Measurements from ENCODE around the gene PTPRD. TPM values are rescaled to one million over a fixed set of nuclear protein-coding genes. Genes with fewer than 3 reads are reported as not detected.

The PTPRD gene
- total RNA-seq, 1 donor from 2014 or later = 136 TPM

GRCh38 chr9:8816361-8816760 is 1796.4 kb downstream of the PTPRD start:
- DNase-seq (ENCODE audit: low spot score) = peak; percentile 71
- Histone ChIP-seq H3K9me3 (ENCODE audit: low read depth) (no peaks in the 10 kb centered on the region), H3K27me3 (no peaks in the 10 kb centered on the region), H3K4me1 (peaks cover 31% of the 10 kb centered on the region), H3K36me3 (no peaks in the 10 kb centered on the region), H3K27ac (peak overlapping the region; percentile 40), H3K9ac (no peak overlapping the region), H3K4me3 (peak overlapping the region; percentile 13), H3K4me2 (peak overlapping the region; percentile 61), H4K20me1 (ENCODE audit: low read depth) (peaks cover 16% of the 10 kb centered on the region), H3K79me2 (ENCODE audit: low read depth) (peaks cover 76% of the 10 kb centered on the region), H3F3A (ENCODE audit: low read depth) (peaks cover 19% of the 10 kb centered on the region), H2AFZ (replicated peaks) (no peak overlapping the region)
- peaks cover 2% of the 10 kb centered on the region for H3K27me3 Mint-ChIP-seq (ENCODE audit: insufficient read depth, low read depth)
- H3K4me1 Mint-ChIP-seq = peaks cover 62% of the 10 kb centered on the region
- H3K9me3 Mint-ChIP-seq = peaks cover 3% of the 10 kb centered on the region
- peak overlapping the region; percentile 80 for H3K27ac Mint-ChIP-seq
- no peak for TF ChIP-seq EZH2phosphoT487 (IDR thresholded peaks at IDR 0.05)
- TF ChIP-seq, protein P1, sequence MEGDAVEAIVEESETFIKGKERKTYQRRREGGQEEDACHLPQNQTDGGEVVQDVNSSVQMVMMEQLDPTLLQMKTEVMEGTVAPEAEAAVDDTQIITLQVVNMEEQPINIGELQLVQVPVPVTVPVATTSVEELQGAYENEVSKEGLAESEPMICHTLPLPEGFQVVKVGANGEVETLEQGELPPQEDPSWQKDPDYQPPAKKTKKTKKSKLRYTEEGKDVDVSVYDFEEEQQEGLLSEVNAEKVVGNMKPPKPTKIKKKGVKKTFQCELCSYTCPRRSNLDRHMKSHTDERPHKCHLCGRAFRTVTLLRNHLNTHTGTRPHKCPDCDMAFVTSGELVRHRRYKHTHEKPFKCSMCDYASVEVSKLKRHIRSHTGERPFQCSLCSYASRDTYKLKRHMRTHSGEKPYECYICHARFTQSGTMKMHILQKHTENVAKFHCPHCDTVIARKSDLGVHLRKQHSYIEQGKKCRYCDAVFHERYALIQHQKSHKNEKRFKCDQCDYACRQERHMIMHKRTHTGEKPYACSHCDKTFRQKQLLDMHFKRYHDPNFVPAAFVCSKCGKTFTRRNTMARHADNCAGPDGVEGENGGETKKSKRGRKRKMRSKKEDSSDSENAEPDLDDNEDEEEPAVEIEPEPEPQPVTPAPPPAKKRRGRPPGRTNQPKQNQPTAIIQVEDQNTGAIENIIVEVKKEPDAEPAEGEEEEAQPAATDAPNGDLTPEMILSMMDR (IDR thresholded peaks at IDR 0.05) = no peak
- TF ChIP-seq EZH2 (IDR thresholded peaks at IDR 0.05) = no peak
- peak overlapping the region; percentile 9 for H3K4me3 Mint-ChIP-seq
- H3K36me3 Mint-ChIP-seq = peaks cover 18% of the 10 kb centered on the region

GRCh38 chr9:8815931-8816330 is 1796.9 kb downstream of the PTPRD start:
- peaks cover 58% of the 10 kb centered on the region for H3K4me1 Mint-ChIP-seq
- Histone ChIP-seq H3K4me2 (peak overlapping the region; percentile 61), H3K4me1 (peaks cover 31% of the 10 kb centered on the region), H3K27ac (peak overlapping the region; percentile 40), H3K36me3 (no peaks in the 10 kb centered on the region), H4K20me1 (ENCODE audit: low read depth) (peaks cover 16% of the 10 kb centered on the region), H3F3A (ENCODE audit: low read depth) (peaks cover 19% of the 10 kb centered on the region), H3K9ac (no peak overlapping the region), H3K27me3 (no peaks in the 10 kb centered on the region), H3K79me2 (ENCODE audit: low read depth) (peaks cover 72% of the 10 kb centered on the region), H3K9me3 (ENCODE audit: low read depth) (no peaks in the 10 kb centered on the region), H3K4me3 (peak overlapping the region; percentile 13), H2AFZ (replicated peaks) (no peak overlapping the region)
- DNase-seq (ENCODE audit: low spot score) = peak; percentile 34
- no peaks in the 10 kb centered on the region for H3K27me3 Mint-ChIP-seq (ENCODE audit: insufficient read depth, low read depth)
- peaks cover 19% of the 10 kb centered on the region for H3K36me3 Mint-ChIP-seq
- TF ChIP-seq, protein P1 (IDR thresholded peaks at IDR 0.05) = no peak
- no peak for TF ChIP-seq EZH2phosphoT487 (IDR thresholded peaks at IDR 0.05)
- TF ChIP-seq EZH2 (IDR thresholded peaks at IDR 0.05) = no peak
- peak overlapping the region; percentile 80 for H3K27ac Mint-ChIP-seq
- peak overlapping the region; percentile 9 for H3K4me3 Mint-ChIP-seq
- peaks cover 3% of the 10 kb centered on the region for H3K9me3 Mint-ChIP-seq

- peaks cover 69% of the 10 kb centered on the region for H3K79me2 ChIP-seq (ENCODE audit: low read depth)
These were observed 1797.6 kb downstream of the PTPRD start for GRCh38 chr9:8815219-8815618.

More at GRCh38 chr9:8815219-8815618, 1797.6 kb downstream of the PTPRD start:
- no peak for DNase-seq (ENCODE audit: low spot score)
- H3K27me3 Mint-ChIP-seq (ENCODE audit: insufficient read depth, low read depth) = no peaks in the 10 kb centered on the region
- no peak overlapping the region for H3K4me3 Mint-ChIP-seq
- Histone ChIP-seq H3K4me2 (peak overlapping the region; percentile 61), H4K20me1 (ENCODE audit: low read depth) (peaks cover 16% of the 10 kb centered on the region), H3K4me1 (peaks cover 31% of the 10 kb centered on the region), H3K4me3 (no peak overlapping the region), H3K9ac (no peak overlapping the region), H3F3A (ENCODE audit: low read depth) (peaks cover 19% of the 10 kb centered on the region), H3K27ac (no peak overlapping the region), H3K27me3 (no peaks in the 10 kb centered on the region), H3K9me3 (ENCODE audit: low read depth) (no peaks in the 10 kb centered on the region), H3K36me3 (no peaks in the 10 kb centered on the region), H2AFZ (replicated peaks) (no peak overlapping the region)
- H3K4me1 Mint-ChIP-seq = peaks cover 58% of the 10 kb centered on the region
- peaks cover 26% of the 10 kb centered on the region for H3K36me3 Mint-ChIP-seq
- peaks cover 3% of the 10 kb centered on the region for H3K9me3 Mint-ChIP-seq
- H3K27ac Mint-ChIP-seq = peak overlapping the region; percentile 80
- TF ChIP-seq, protein P1 (IDR thresholded peaks at IDR 0.05) = no peak
- no peak for TF ChIP-seq EZH2phosphoT487 (IDR thresholded peaks at IDR 0.05)
- no peak for TF ChIP-seq EZH2 (IDR thresholded peaks at IDR 0.05)

All from neural progenitor cell (in vitro differentiated cells).